Thoracic aorta (tissue), 2 donors: ENCODE data around the gene UNC93B1. TPM values are rescaled to one million over a fixed set of nuclear protein-coding genes. Genes with fewer than 3 reads are reported as not detected.

Experiments used
- ATAC-seq: fragments of 150-250 bp; one replicate; pipeline ENCODE4 v1.8.0; 2017; ENCODE audit warnings: low read depth; ENCODE audit not compliant: insufficient number of reproducible peaks, low FRiP score
- DNase-seq: peaks from one replicate; pipeline ENCODE4 v3.0.0-alpha.2; 2020; ENCODE audit warnings: low spot score
- H3K27ac ChIP-seq, 2 donors: fragments of 200-600 bp; sonication (generic); 1 replicate in 1 of 2; 2 replicates in 1 of 2; pipeline ENCODE4 v1.5.1; 2016; ENCODE audit warnings: mild to moderate bottlenecking in 2 of 2, moderate library complexity in 2 of 2
- H3K27me3 ChIP-seq: fragments of 200-600 bp; sonication (generic); replicated peaks from 2 replicates; pipeline ENCODE4 v1.6.0; 2016; ENCODE audit warnings: mild to moderate bottlenecking; ENCODE audit not compliant: insufficient read depth
- H3K36me3 ChIP-seq: fragments of 200-600 bp; sonication (generic); one replicate; pipeline ENCODE4 v1.5.1; 2016
- H3K4me1 ChIP-seq, 2 donors: fragments of 200-600 bp; sonication (generic); 1 replicate in 1 of 2; 2 replicates in 1 of 2; pipeline versions ENCODE4 v1.5.1 to v1.6.0; 2016; ENCODE audit warnings: low read depth in 2 of 2, mild to moderate bottlenecking in 1 of 2; ENCODE audit not compliant: control insufficient read depth in 1 of 2
- H3K4me3 ChIP-seq: fragments of 200-600 bp; sonication (generic); 2 replicates; pipeline ENCODE4 v1.5.1; 2016; ENCODE audit warnings: mild to moderate bottlenecking
- H3K9me3 ChIP-seq: fragments of 200-600 bp; sonication (generic); 2 replicates; pipeline ENCODE4 v1.5.1; 2016
- total RNA-seq, 2 donors: library from RNA; depleted of rRNA; stranded (reverse); fragments of >200 nt; gene quantifications; one replicate each; pipeline versions ENCODE4 v1.1.0 to v1.2.3, GENCODE V29; 2016
- TF ChIP-seq, protein P1 (sequence below): fragments of 200-600 bp; sonication (generic); IDR thresholded peaks from one replicate; pipeline ENCODE4 v1.5.1; 2019; ENCODE audit warnings: antibody characterized with exemption

UNC93B1 gene
- total RNA-seq, 2 donors from 2014 or later: 39.6 to 72.4 TPM

DNA sequence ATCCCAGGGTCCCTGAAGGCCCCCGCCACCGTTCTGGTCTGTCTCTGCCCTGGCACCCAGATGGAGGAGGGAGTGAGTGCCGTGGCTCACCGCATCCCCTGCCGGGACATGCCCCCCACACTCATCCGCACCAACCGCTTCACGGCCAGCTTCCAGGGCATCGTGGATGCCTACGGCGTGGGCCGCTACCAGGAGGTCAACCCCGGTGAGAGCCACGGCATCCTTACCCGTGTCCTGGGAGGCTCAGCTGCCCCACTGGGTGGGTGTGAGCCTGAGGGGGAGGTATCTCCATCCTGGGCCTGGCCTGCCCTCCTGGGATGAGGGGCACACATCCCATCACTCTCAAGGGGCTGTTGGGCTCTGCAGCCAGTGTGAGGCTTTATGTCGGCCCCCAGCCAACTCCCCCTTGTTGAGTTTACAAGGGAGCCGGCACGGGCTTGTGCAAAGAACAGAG, 41.0 kb upstream of the UNC93B1 start:
- no peak overlapping the region for H3K27ac ChIP-seq
- H3K36me3 ChIP-seq: peaks cover 44% of the 10 kb centered on the region
- no peak for ATAC-seq
- peaks cover 4 to 15% of the 10 kb centered on the region in 2 donors for H3K4me1 ChIP-seq
- DNase-seq: no peak
- TF ChIP-seq, protein P1, sequence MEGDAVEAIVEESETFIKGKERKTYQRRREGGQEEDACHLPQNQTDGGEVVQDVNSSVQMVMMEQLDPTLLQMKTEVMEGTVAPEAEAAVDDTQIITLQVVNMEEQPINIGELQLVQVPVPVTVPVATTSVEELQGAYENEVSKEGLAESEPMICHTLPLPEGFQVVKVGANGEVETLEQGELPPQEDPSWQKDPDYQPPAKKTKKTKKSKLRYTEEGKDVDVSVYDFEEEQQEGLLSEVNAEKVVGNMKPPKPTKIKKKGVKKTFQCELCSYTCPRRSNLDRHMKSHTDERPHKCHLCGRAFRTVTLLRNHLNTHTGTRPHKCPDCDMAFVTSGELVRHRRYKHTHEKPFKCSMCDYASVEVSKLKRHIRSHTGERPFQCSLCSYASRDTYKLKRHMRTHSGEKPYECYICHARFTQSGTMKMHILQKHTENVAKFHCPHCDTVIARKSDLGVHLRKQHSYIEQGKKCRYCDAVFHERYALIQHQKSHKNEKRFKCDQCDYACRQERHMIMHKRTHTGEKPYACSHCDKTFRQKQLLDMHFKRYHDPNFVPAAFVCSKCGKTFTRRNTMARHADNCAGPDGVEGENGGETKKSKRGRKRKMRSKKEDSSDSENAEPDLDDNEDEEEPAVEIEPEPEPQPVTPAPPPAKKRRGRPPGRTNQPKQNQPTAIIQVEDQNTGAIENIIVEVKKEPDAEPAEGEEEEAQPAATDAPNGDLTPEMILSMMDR: no peak
- H3K4me3 ChIP-seq: no peak overlapping the region
- no peaks in the 10 kb centered on the region for H3K27me3 ChIP-seq
- no peaks in the 10 kb centered on the region for H3K9me3 ChIP-seq

GRCh38 chr11:68044145-68044813, 40.4 kb upstream of the UNC93B1 start:
- peaks cover 38% of the 10 kb centered on the region for H3K36me3 ChIP-seq

GRCh38 chr11:68043349-68044144, 39.6 kb upstream of the UNC93B1 start:
- Histone ChIP-seq H3K9me3 (no peaks in the 10 kb centered on the region), H3K36me3 (peaks cover 30% of the 10 kb centered on the region), H3K27me3 (no peaks in the 10 kb centered on the region), H3K27ac (no peak overlapping the region), H3K4me1 (peaks cover 11 to 24% of the 10 kb centered on the region in 2 donors), H3K4me3 (no peak overlapping the region)
- DNase-seq (no peak), ATAC-seq (no peak)
- TF ChIP-seq, protein P1: no peak

More at GRCh38 chr11:68044145-68044813, 40.4 kb upstream of the UNC93B1 start:
- no peaks in the 10 kb centered on the region for H3K27me3 ChIP-seq
- DNase-seq: no peak
- no peak overlapping the region for H3K27ac ChIP-seq
- H3K9me3 ChIP-seq: no peaks in the 10 kb centered on the region
- peaks cover 9 to 21% of the 10 kb centered on the region in 2 donors for H3K4me1 ChIP-seq
- TF ChIP-seq, protein P1: no peak
- H3K4me3 ChIP-seq: no peak overlapping the region
- ATAC-seq: no peak

DNA sequence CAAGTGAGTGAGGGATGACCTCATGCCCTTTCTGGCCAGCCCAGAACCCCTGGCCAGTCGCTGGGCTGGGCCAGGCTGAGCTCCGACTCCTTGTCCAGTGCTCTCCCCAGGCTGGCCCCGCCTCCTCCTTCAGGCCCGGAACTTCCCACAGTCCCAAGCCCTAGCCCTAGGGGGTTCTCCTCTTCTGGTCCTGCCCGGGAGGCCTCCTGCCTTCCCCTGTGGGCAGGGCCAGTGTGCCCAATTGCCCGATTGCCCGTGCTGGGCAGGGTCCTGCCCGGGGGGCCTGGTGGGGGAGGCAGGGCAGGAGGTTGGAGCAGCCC, 39.1 kb upstream of the UNC93B1 start:
- Histone ChIP-seq H3K4me1 (peaks cover 15 to 30% of the 10 kb centered on the region in 2 donors), H3K4me3 (no peak overlapping the region), H3K27ac (no peak overlapping the region), H3K36me3 (peaks cover 29% of the 10 kb centered on the region), H3K9me3 (no peaks in the 10 kb centered on the region), H3K27me3 (no peaks in the 10 kb centered on the region)
- no peak for ATAC-seq
- TF ChIP-seq, protein P1: no peak
- DNase-seq: no peak

GRCh38 chr11:68042219-68043028, 38.5 kb upstream of the UNC93B1 start:
- TF ChIP-seq, protein P1: no peak
- Histone ChIP-seq H3K4me3 (no peak overlapping the region), H3K27me3 (no peaks in the 10 kb centered on the region), H3K27ac (no peak overlapping the region), H3K9me3 (no peaks in the 10 kb centered on the region), H3K36me3 (peaks cover 29% of the 10 kb centered on the region), H3K4me1 (peaks cover 19 to 36% of the 10 kb centered on the region in 2 donors)
- DNase-seq: no peak
- no peak for ATAC-seq
